CD4-positive, CD25-positive, alpha-beta regulatory T cell (primary cell): ENCODE data around the gene SOX1. TPM values are rescaled to one million over a fixed set of nuclear protein-coding genes. Genes with fewer than 3 reads are reported as not detected.
A peak's percentile ranks its signal among the peaks of the same experiment; 100 is the strongest.

Experiments
- ATAC-seq, 2 donors: fragments of 150-1000 bp; cut with Tn5 transposase; one replicate each; pipeline ENCODE4 v1.10.0; 2021; ENCODE audit warnings: low read depth in 2 of 2, moderate number of reproducible peaks in 2 of 2, moderate library complexity in 1 of 2
- DNase-seq, 3 donors: peaks; one replicate each; pipeline versions ENCODE4 v3.0.0 to v3.0.0-alpha.2; 2012 to 2022; ENCODE audit warnings: mixed read lengths in 1 of 3
- H3K27ac ChIP-seq: one replicate; pipeline ENCODE4 v1.7.0; 2013; ENCODE audit warnings: mild to moderate bottlenecking, low read length; ENCODE audit not compliant: insufficient read depth, poor library complexity, severe bottlenecking
- H3K27me3 ChIP-seq: one replicate; pipeline ENCODE4 v1.7.0; 2013; ENCODE audit warnings: low read length; ENCODE audit not compliant: control insufficient read depth, insufficient read depth
- H3K36me3 ChIP-seq: one replicate; pipeline ENCODE4 v1.7.0; 2013; ENCODE audit warnings: mild to moderate bottlenecking, low read length, moderate library complexity; ENCODE audit not compliant: control insufficient read depth, insufficient read depth
- H3K4me1 ChIP-seq: 2 replicates; pipeline ENCODE4 v1.7.0; 2013; ENCODE audit warnings: mild to moderate bottlenecking, low read length; ENCODE audit not compliant: insufficient read depth, control insufficient read depth, poor library complexity, severe bottlenecking
- H3K4me3 ChIP-seq: one replicate; pipeline ENCODE4 v1.7.0; 2013; ENCODE audit warnings: low read depth, mild to moderate bottlenecking, low read length, moderate library complexity
- H3K9me3 ChIP-seq, 2 experiments: 1 replicate in 1 of 2; 2 replicates in 1 of 2; pipeline ENCODE4 v1.7.0; 2013; ENCODE audit warnings: low read length in 2 of 2, mild to moderate bottlenecking in 1 of 2, moderate library complexity in 1 of 2; ENCODE audit not compliant: control insufficient read depth in 2 of 2
- H3K27ac Mint-ChIP-seq, 3 donors: one replicate each; pipeline ENCODE4 v1.8.0; 2020 to 2022; ENCODE audit warnings: mild to moderate bottlenecking in 3 of 3, mixed read lengths in 3 of 3, moderate library complexity in 2 of 3
- H3K27me3 Mint-ChIP-seq: one replicate; pipeline ENCODE4 v1.8.0; 2022; ENCODE audit warnings: mild to moderate bottlenecking, mixed read lengths
- H3K36me3 Mint-ChIP-seq: one replicate; pipeline ENCODE4 v1.8.0; 2020; ENCODE audit warnings: mixed read lengths
- H3K4me1 Mint-ChIP-seq, 4 donors: one replicate each; pipeline ENCODE4 v1.8.0; 2020 to 2022; ENCODE audit warnings: mixed read lengths in 4 of 4, mild to moderate bottlenecking in 1 of 4
- H3K4me3 Mint-ChIP-seq, 4 donors: one replicate each; pipeline ENCODE4 v1.8.0; 2020 to 2022; ENCODE audit warnings: mild to moderate bottlenecking in 4 of 4, mixed read lengths in 4 of 4, moderate library complexity in 3 of 4
- H3K9me3 Mint-ChIP-seq, 7 donors: one replicate each; pipeline ENCODE4 v1.8.0; 2020 to 2022; ENCODE audit warnings: mixed read lengths in 7 of 7, mild to moderate bottlenecking in 3 of 7, moderate library complexity in 2 of 7
- polyA plus RNA-seq, 4 donors: library from polyadenylated mRNA; unstranded; fragments of 300-500 nt; fragmentation: Illumina TruSeq; gene quantifications; one replicate each; pipeline ENCODE4 v1.2.3, GENCODE V29; 2021
- total RNA-seq: library from RNA; stranded (reverse); gene quantifications from one replicate; pipeline ENCODE4 v1.2.3, GENCODE V29; 2022

Gene SOX1
- total and polyA plus RNA-seq, 5 donors from 2014 or later: not detected

GRCh38 chr13:112055915-112056269 is 11.1 kb upstream of the SOX1 start:
- peaks cover 0 to 13% (median 0%) of the 10 kb centered on the region in 7 donors for H3K9me3 Mint-ChIP-seq
- peak overlapping the region in 1 of 3 donors; percentile 14 for H3K27ac Mint-ChIP-seq
- no peaks in the 10 kb centered on the region for H3K36me3 Mint-ChIP-seq
- peaks cover 40% of the 10 kb centered on the region for H3K27me3 ChIP-seq
- H3K27me3 Mint-ChIP-seq: peaks cover 65% of the 10 kb centered on the region
- no peaks in the 10 kb centered on the region for H3K36me3 ChIP-seq
- H3K4me3 ChIP-seq: no peak overlapping the region
- no peak overlapping the region for H3K27ac ChIP-seq
- no peaks in the 10 kb centered on the region for H3K4me1 ChIP-seq
- DNase-seq (no peak), ATAC-seq (no peak)
- H3K4me3 Mint-ChIP-seq: no peak overlapping the region
- no peaks in the 10 kb centered on the region for H3K9me3 ChIP-seq
- H3K4me1 Mint-ChIP-seq: peaks cover 0 to 5% (median 1%) of the 10 kb centered on the region in 4 donors

DNA sequence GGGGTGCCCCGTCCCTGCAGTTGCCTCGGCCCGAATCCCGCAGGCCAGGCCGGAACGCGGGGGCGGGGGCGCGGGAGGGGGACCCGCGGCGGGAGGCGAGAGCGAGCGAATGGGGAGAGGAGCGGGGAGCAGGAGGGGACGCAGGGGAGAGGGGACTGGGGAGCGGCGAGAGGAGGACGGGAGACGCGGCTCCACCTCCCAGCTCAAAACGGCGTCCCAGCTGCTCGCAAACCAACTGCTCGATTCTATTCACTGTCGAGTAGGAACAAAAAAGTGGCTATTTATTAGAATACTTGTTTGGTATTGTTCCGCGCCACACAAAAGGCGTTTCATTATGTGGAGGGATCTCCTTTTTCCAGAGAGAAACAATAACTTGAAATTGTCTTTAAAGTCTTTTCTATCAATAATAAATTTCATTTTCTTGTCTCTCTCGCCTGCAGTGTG is 10.6 kb upstream of the SOX1 start:
- Mint-ChIP-seq H3K9me3 (peaks cover 0 to 13% (median 0%) of the 10 kb centered on the region in 7 donors), H3K36me3 (no peaks in the 10 kb centered on the region), H3K4me1 (peaks cover 0 to 5% (median 1%) of the 10 kb centered on the region in 4 donors), H3K27ac (no peak overlapping the region), H3K27me3 (peaks cover 69% of the 10 kb centered on the region), H3K4me3 (no peak overlapping the region)
- H3K4me1 ChIP-seq: no peaks in the 10 kb centered on the region
- H3K27ac ChIP-seq: no peak overlapping the region
- DNase-seq: no peak
- no peak overlapping the region for H3K4me3 ChIP-seq
- peaks cover 40% of the 10 kb centered on the region for H3K27me3 ChIP-seq
- no peak for ATAC-seq
- H3K36me3 ChIP-seq: no peaks in the 10 kb centered on the region
- no peaks in the 10 kb centered on the region for H3K9me3 ChIP-seq

- H3K4me3 ChIP-seq: no peak overlapping the region
- H3K36me3 ChIP-seq: no peaks in the 10 kb centered on the region
- Mint-ChIP-seq H3K27me3 (peaks cover 71% of the 10 kb centered on the region), H3K4me1 (peaks cover 0 to 5% (median 2%) of the 10 kb centered on the region in 4 donors), H3K36me3 (no peaks in the 10 kb centered on the region), H3K4me3 (no peak overlapping the region), H3K9me3 (peaks cover 0 to 15% (median 0%) of the 10 kb centered on the region in 7 donors), H3K27ac (peak overlapping the region in 1 of 3 donors; percentile 52)
- peaks cover 40% of the 10 kb centered on the region for H3K27me3 ChIP-seq
- DNase-seq: no peak
- H3K27ac ChIP-seq: no peak overlapping the region
- H3K4me1 ChIP-seq: no peaks in the 10 kb centered on the region
- ATAC-seq: no peak
- no peaks in the 10 kb centered on the region for H3K9me3 ChIP-seq
Measured at GRCh38 chr13:112056739-112057438, 10.1 kb upstream of the SOX1 start.

GRCh38 chr13:112057439-112057735 is 9.6 kb upstream of the SOX1 start:
- Histone ChIP-seq H3K27me3 (peaks cover 42% of the 10 kb centered on the region), H3K4me3 (no peak overlapping the region), H3K4me1 (no peaks in the 10 kb centered on the region), H3K9me3 (no peaks in the 10 kb centered on the region), H3K36me3 (no peaks in the 10 kb centered on the region), H3K27ac (no peak overlapping the region)
- Mint-ChIP-seq H3K27me3 (peaks cover 70% of the 10 kb centered on the region), H3K9me3 (peaks cover 0 to 15% (median 0%) of the 10 kb centered on the region in 7 donors), H3K4me3 (no peak overlapping the region), H3K36me3 (no peaks in the 10 kb centered on the region), H3K4me1 (peaks cover 0 to 5% (median 2%) of the 10 kb centered on the region in 4 donors), H3K27ac (no peak overlapping the region)
- DNase-seq: no peak
- ATAC-seq: no peak

DNA sequence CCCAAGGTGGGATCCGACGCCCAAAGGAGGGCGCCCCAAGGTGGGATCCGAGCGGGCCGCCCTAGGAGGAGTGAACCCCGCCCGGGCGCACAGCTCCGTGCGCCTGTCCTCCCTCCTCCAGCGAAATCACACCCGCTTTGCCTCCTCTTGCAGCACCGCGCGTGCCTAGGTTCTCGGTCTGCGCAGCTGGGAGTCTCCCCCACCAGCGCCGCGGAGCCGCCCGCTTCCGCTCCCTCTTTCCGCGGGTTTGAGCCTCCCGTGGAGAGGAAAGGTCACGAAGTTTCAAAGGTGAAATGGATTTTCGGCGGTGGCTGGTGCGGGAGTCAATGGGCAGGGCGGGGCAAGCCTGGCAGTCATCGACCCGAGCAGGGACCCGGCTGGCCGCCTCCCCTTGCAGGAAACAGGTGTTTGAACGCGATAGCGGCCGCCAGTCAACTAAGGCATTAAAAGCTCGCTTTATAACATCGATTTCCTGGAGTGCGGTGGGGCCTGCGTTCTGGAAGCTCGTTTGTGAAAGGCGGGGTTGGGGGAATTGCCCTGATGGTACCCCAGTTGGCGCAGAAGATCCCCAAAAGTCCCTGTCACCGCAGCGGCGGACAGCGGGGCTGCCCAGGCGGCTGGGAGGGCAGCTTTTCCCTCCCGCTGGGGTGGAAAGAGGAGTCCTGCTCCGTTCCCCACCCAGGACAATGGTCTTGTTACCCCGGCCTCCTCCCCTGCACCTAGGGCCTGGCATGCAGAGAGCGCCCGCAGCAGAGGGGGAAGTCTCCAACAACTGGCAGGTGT is 9.0 kb upstream of the SOX1 start:
- H3K4me3 Mint-ChIP-seq: no peak overlapping the region
- no peaks in the 10 kb centered on the region for H3K9me3 ChIP-seq

DNA sequence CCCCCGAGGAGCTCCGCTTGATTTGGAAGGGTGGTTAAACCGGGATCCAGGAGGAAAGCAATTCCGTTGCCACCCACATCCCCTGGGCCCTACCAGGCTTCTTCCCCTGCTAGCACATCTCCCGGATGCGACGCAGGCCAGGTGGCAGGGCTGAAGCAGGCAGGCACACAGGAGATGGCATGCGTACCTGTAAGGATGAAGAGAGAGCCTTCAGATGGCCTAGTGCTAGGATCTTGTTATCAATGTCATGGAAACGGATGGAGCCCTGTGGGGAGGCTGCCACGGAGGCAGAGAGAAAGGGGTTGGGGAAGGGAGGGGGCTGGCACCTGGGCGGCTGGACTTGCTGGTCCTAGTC is 8.5 kb upstream of the SOX1 start:
- Mint-ChIP-seq H3K4me3 (no peak overlapping the region), H3K9me3 (peaks cover 0 to 12% (median 0%) of the 10 kb centered on the region in 7 donors), H3K27ac (no peak overlapping the region), H3K27me3 (peaks cover 63% of the 10 kb centered on the region), H3K4me1 (peaks cover 0 to 5% (median 1%) of the 10 kb centered on the region in 4 donors), H3K36me3 (no peaks in the 10 kb centered on the region)
- ATAC-seq (no peak), DNase-seq (no peak)
- Histone ChIP-seq H3K36me3 (no peaks in the 10 kb centered on the region), H3K27me3 (peaks cover 35% of the 10 kb centered on the region), H3K4me3 (no peak overlapping the region), H3K27ac (no peak overlapping the region), H3K9me3 (no peaks in the 10 kb centered on the region), H3K4me1 (no peaks in the 10 kb centered on the region)

More for the DNA sequence above, 9.0 kb upstream of the SOX1 start:
- Mint-ChIP-seq H3K36me3 (no peaks in the 10 kb centered on the region), H3K27ac (no peak overlapping the region), H3K9me3 (peaks cover 0 to 15% (median 0%) of the 10 kb centered on the region in 7 donors), H3K27me3 (peaks cover 65% of the 10 kb centered on the region), H3K4me1 (peaks cover 0 to 5% (median 2%) of the 10 kb centered on the region in 4 donors)
- Histone ChIP-seq H3K27ac (no peak overlapping the region), H3K27me3 (peaks cover 39% of the 10 kb centered on the region), H3K36me3 (no peaks in the 10 kb centered on the region), H3K4me3 (no peak overlapping the region), H3K4me1 (no peaks in the 10 kb centered on the region)
- no peak for DNase-seq
- no peak for ATAC-seq

DNA sequence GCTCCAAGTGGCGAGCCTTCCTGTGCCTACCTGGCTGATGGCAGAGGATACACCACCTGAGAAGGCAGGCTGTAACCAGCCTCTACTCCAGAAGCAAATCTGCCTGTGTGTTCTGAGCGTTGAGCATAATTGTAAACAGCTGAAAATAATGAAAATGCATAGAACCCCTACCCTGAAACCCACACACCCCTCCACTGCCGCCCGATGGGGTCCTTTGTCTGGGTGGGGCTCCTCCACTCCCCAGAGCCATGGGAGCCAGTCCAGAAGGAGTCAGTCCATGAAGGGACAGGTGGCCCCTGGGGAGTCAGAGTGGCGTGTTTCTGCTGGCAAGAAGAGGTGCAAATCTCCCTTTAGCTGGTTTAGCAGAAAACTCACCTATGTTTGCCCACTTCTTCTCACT is 8.0 kb upstream of the SOX1 start:
- Histone ChIP-seq H3K27me3 (peaks cover 38% of the 10 kb centered on the region), H3K9me3 (no peaks in the 10 kb centered on the region), H3K4me1 (no peaks in the 10 kb centered on the region), H3K4me3 (no peak overlapping the region), H3K36me3 (no peaks in the 10 kb centered on the region), H3K27ac (no peak overlapping the region)
- Mint-ChIP-seq H3K27me3 (peaks cover 67% of the 10 kb centered on the region), H3K27ac (no peak overlapping the region), H3K9me3 (peaks cover 0 to 12% (median 0%) of the 10 kb centered on the region in 7 donors), H3K4me3 (no peak overlapping the region), H3K4me1 (peaks cover 0 to 5% (median 1%) of the 10 kb centered on the region in 4 donors), H3K36me3 (no peaks in the 10 kb centered on the region)
- ATAC-seq (no peak), DNase-seq (no peak)
